SK-N-SH (cell line): ENCODE data around the gene SRGAP1. TPM values are rescaled to one million over a fixed set of nuclear protein-coding genes. Genes with fewer than 3 reads are reported as not detected.

Source experiments
- CTCF ChIA-PET: fragments of 300-600, 350-600 bp; formaldehyde crosslinking; extraction: SDS; loops from one replicate; lab custom pipeline; 2021; lab: Yijun Ruan, JAX
- POLR2A ChIA-PET: fragments of 350-600 bp; sonication (Branson Sonifier 250); formaldehyde crosslinking; extraction: SDS; loops from one replicate; lab custom pipeline; 2020; ENCODE audit warnings: antibody characterized with exemption, inconsistent platforms; lab: Yijun Ruan, JAX
- DNase-seq: peaks from one replicate; pipeline ENCODE4 v3.0.0; 2012
- H2AFZ ChIP-seq: fragments of 200-600 bp; sonication (generic); 2 replicates; pipeline ENCODE4 v1.8.1; 2016; ENCODE audit warnings: antibody characterized with exemption, mild to moderate bottlenecking, low read depth
- H3F3A ChIP-seq: fragments of 200-600 bp; sonication (generic); replicated peaks from 2 replicates; pipeline ENCODE3; 2016; ENCODE audit warnings: antibody characterized with exemption, mild to moderate bottlenecking; ENCODE audit not compliant: insufficient read depth
- H3K27ac ChIP-seq, 2 experiments: fragments of 200-500 bp in 1 of 2; fragments of 200-600 bp in 1 of 2; sonication (Bioruptor generic) in 1 of 2; sonication (generic), shearing (Covaris generic) in 1 of 2; 2 replicates each; pipeline versions ENCODE4 v1.5.1 to v1.6.1; 2014 to 2016; ENCODE audit warnings: low read depth in 2 of 2, inconsistent platforms in 1 of 2, low read length in 1 of 2, mild to moderate bottlenecking in 1 of 2, mixed read lengths in 1 of 2
- H3K27me3 ChIP-seq: fragments of 200-600 bp; sonication (generic), shearing (Covaris generic); 2 replicates; pipeline ENCODE4 v1.6.1; 2016; ENCODE audit warnings: mixed run types; ENCODE audit not compliant: insufficient read depth
- H3K36me3 ChIP-seq, 2 experiments: fragments of 200-500 bp in 1 of 2; fragments of 200-600 bp in 1 of 2; sonication (Bioruptor generic) in 1 of 2; sonication (generic) in 1 of 2; replicated peaks in 1 of 2; 2 replicates each; pipeline versions ENCODE3 to v1.5.1; 2014 to 2016; ENCODE audit warnings: low read length in 1 of 2, mild to moderate bottlenecking in 1 of 2; ENCODE audit not compliant: insufficient read depth in 2 of 2, control insufficient read depth in 1 of 2
- H3K4me1 ChIP-seq, 2 experiments: fragments of 200-500 bp in 1 of 2; fragments of 200-600 bp in 1 of 2; sonication (Bioruptor generic) in 1 of 2; sonication (generic), shearing (Covaris generic) in 1 of 2; 2 replicates each; pipeline versions ENCODE4 v1.5.1 to v1.6.1; 2014 to 2016; ENCODE audit warnings: low read depth in 1 of 2, low read length in 1 of 2, mixed run types in 1 of 2; ENCODE audit not compliant: insufficient read depth in 2 of 2, control insufficient read depth in 1 of 2
- H3K4me2 ChIP-seq: fragments of 200-600 bp; sonication (generic), shearing (Covaris generic); 2 replicates; pipeline ENCODE4 v1.6.1; 2017; ENCODE audit warnings: mixed run types
- H3K4me3 ChIP-seq, 2 experiments: fragments of 200-500 bp in 1 of 2; fragments of 200-600 bp in 1 of 2; sonication (Bioruptor generic) in 1 of 2; sonication (generic), shearing (Covaris generic) in 1 of 2; 2 replicates each; pipeline versions ENCODE4 v1.5.1 to v1.8.1; 2014 to 2016; ENCODE audit warnings: low read depth in 2 of 2, inconsistent platforms in 1 of 2, low read length in 1 of 2, mild to moderate bottlenecking in 1 of 2, mixed read lengths in 1 of 2, moderate library complexity in 1 of 2
- H3K79me2 ChIP-seq: fragments of 200-600 bp; sonication (generic); 2 replicates; pipeline ENCODE4 v1.8.1; 2017; ENCODE audit warnings: mild to moderate bottlenecking; ENCODE audit not compliant: insufficient read depth
- H3K9ac ChIP-seq: fragments of 200-600 bp; sonication (generic); 2 replicates; pipeline ENCODE4 v1.6.1; 2017; ENCODE audit warnings: mixed run types
- H3K9me2 ChIP-seq: fragments of 200-600 bp; sonication (generic); 2 replicates; pipeline ENCODE4 v1.6.1; 2017; ENCODE audit warnings: mixed run types
- H3K9me3 ChIP-seq: fragments of 200-600 bp; sonication (generic); 2 replicates; pipeline ENCODE4 v1.6.1; 2017; ENCODE audit warnings: mixed run types, mild to moderate bottlenecking, moderate library complexity
- H4K20me1 ChIP-seq: fragments of 200-600 bp; sonication (generic); 2 replicates; pipeline ENCODE4 v1.6.1; 2017; ENCODE audit warnings: mild to moderate bottlenecking, mixed run types; ENCODE audit not compliant: insufficient read depth
- CTCF ChIP-seq: fragments of 200-600 bp; sonication (generic); IDR thresholded peaks from 2 replicates; pipeline ENCODE4 v1.6.1; 2017; ENCODE audit warnings: antibody characterized with exemption, mild to moderate bottlenecking, moderate library complexity
- ELF1 ChIP-seq: IDR thresholded peaks from 2 replicates; pipeline ENCODE4 v1.4.0; 2012
- EZH2phosphoT487 ChIP-seq: fragments of 200-600 bp; sonication (generic); IDR thresholded peaks from 2 replicates; pipeline ENCODE4 v1.6.1; 2017; ENCODE audit warnings: low read depth, mixed run types, mild to moderate bottlenecking, antibody characterized with exemption, moderate library complexity, borderline replicate concordance
- FOXJ3 ChIP-seq: sonication (generic); formaldehyde crosslinking; IDR thresholded peaks from 2 replicates; pipeline ENCODE4 v1.5.1; 2020; ENCODE audit warnings: mild to moderate bottlenecking, missing genetic modification reagents
- IRF3 ChIP-seq: fragments of 150-350 bp; IDR thresholded peaks from 2 replicates; pipeline ENCODE4 v1.6.1; 2016; ENCODE audit warnings: mild to moderate bottlenecking, low read depth, low read length
- JUND ChIP-seq: IDR thresholded peaks from 2 replicates; pipeline ENCODE4 v1.4.0; 2012
- MEF2A ChIP-seq: IDR thresholded peaks from 2 replicates; pipeline ENCODE4 v1.4.0; 2012; ENCODE audit warnings: low read depth, borderline replicate concordance
- MXI1 ChIP-seq: IDR thresholded peaks from 2 replicates; pipeline ENCODE4 v1.6.1; 2012; ENCODE audit warnings: mild to moderate bottlenecking, low read depth, low read length, improper control_type of control experiment
- NRF1 ChIP-seq: IDR thresholded peaks from 2 replicates; pipeline ENCODE4 v1.6.1; 2012; ENCODE audit warnings: low read depth, mild to moderate bottlenecking, low read length
- POLR2AphosphoS5 ChIP-seq: IDR thresholded peaks from 2 replicates; pipeline ENCODE4 v1.6.1; 2012; ENCODE audit warnings: low read depth, low read length
- RAD21 ChIP-seq: IDR thresholded peaks from 2 replicates; pipeline ENCODE4 v1.6.1; 2012; ENCODE audit warnings: mild to moderate bottlenecking, low read length
- REST ChIP-seq: IDR thresholded peaks from 2 replicates; pipeline ENCODE4 v1.6.1; 2012; ENCODE audit warnings: mild to moderate bottlenecking, low read depth, low read length, moderate library complexity
- RXRA ChIP-seq: IDR thresholded peaks from 2 replicates; pipeline ENCODE4 v1.4.0; 2012; ENCODE audit warnings: low read depth, mild to moderate bottlenecking, borderline replicate concordance
- TAF1 ChIP-seq: IDR thresholded peaks from 2 replicates; pipeline ENCODE4 v1.6.1; 2012; ENCODE audit warnings: low read depth, mild to moderate bottlenecking, low read length, moderate library complexity, borderline replicate concordance
- TCF12 ChIP-seq: IDR thresholded peaks from 2 replicates; pipeline ENCODE4 v1.4.0; 2012
- TEAD4 ChIP-seq: IDR thresholded peaks from 2 replicates; pipeline ENCODE4 v1.4.0; 2012; ENCODE audit warnings: mild to moderate bottlenecking, borderline replicate concordance; ENCODE audit not compliant: insufficient read depth
- YY1 ChIP-seq: IDR thresholded peaks from 2 replicates; pipeline ENCODE4 v1.4.0; 2012; ENCODE audit warnings: low read depth, mild to moderate bottlenecking
- ZBTB33 ChIP-seq: IDR thresholded peaks from 2 replicates; pipeline ENCODE4 v1.4.0; 2012; ENCODE audit warnings: low read depth, borderline replicate concordance
- WGBS: methylation state at CpG from one replicate; pipeline ENCODE4 v1.1.6; 2017; ENCODE audit warnings: low lambda C conversion rate; 5-methylcytosine and 5-hydroxymethylcytosine counted together
- polyA plus RNA-seq, 3 experiments: library from polyadenylated mRNA; depleted of rRNA; stranded (reverse); fragments of >200 nt; gene quantifications; 2 replicates each; pipeline ENCODE4 v1.2.3, GENCODE V29; 2012

The SRGAP1 gene
- polyA plus RNA-seq, 1 of the 3 experiments (the other 2 are of a cell fraction) = 2.6 TPM

- no peak for DNase-seq
- no peak overlapping the region for H3K4me2 ChIP-seq
- H3K4me3 ChIP-seq = no peak overlapping the region
- no peak overlapping the region for H3K27ac ChIP-seq
- H3K9me3 ChIP-seq = no peaks in the 10 kb centered on the region
- H3K9me2 ChIP-seq = no peaks in the 10 kb centered on the region
- H3F3A ChIP-seq = peaks cover 7% of the 10 kb centered on the region
- no peak for TF ChIP-seq MXI1
- TF ChIP-seq, all 33 proteins: peak for 0
- H3K4me1 ChIP-seq = peaks cover 6 to 13% of the 10 kb centered on the region in 2 experiments; a peak in 3 of 4 replicates
- no peaks in the 10 kb centered on the region for H4K20me1 ChIP-seq
- H3K27me3 ChIP-seq = no peaks in the 10 kb centered on the region
- ChIA-PET CTCF (interaction anchor here (0.8 to 1.1 kb wide), 2 partner anchors 17 to 57 kb away, joined by 3 read pairs; partner anchors contain the start of gene SRGAP1), POLR2A (no interaction called here)
- no peak overlapping the region for H2AFZ ChIP-seq
- H3K79me2 ChIP-seq = peaks cover 45% of the 10 kb centered on the region; the same call in 1 of the 2 replicates
- no peak overlapping the region for H3K9ac ChIP-seq
- H3K36me3 ChIP-seq = no peaks in the 10 kb centered on the region
- 76% methylated on average over 2 of the region's 2 CpGs for WGBS
Observed at GRCh38 chr12:63900922-63901793, 56.7 kb downstream of the SRGAP1 start.

- CTCF ChIA-PET = no interaction called here
- no peak for TF ChIP-seq FOXJ3 (CRISPR knock-in tag)
- no peak for TF ChIP-seq YY1
- no peak for TF ChIP-seq ELF1
- no peak for TF ChIP-seq IRF3
- no peak for TF ChIP-seq EZH2phosphoT487
- no peak for TF ChIP-seq CTCF
- TF ChIP-seq RXRA = no peak
- no peak for TF ChIP-seq TAF1
- TF ChIP-seq JUND = no peak
- no peak for TF ChIP-seq NRF1
- TF ChIP-seq TEAD4 = no peak
- TF ChIP-seq POLR2AphosphoS5 = no peak
- TF ChIP-seq ZBTB33 = no peak
- no peak for TF ChIP-seq RAD21
- no peak for TF ChIP-seq REST
- TF ChIP-seq MEF2A = no peak
- TF ChIP-seq TCF12 = no peak
Observed at GRCh38 chr12:63904653-63905052, 60.2 kb downstream of the SRGAP1 start.

More at GRCh38 chr12:63904653-63905052, 60.2 kb downstream of the SRGAP1 start:
- 82% methylated on average over 4 of the region's 4 CpGs for WGBS
- H3K4me1 ChIP-seq = peaks cover 6 to 14% of the 10 kb centered on the region in 2 experiments; a peak in 3 of 4 replicates
- no peak overlapping the region for H3K9ac ChIP-seq
- H4K20me1 ChIP-seq = no peaks in the 10 kb centered on the region
- no peak overlapping the region for H3K4me2 ChIP-seq
- DNase-seq = no peak
- no peaks in the 10 kb centered on the region for H3K9me2 ChIP-seq
- POLR2A ChIA-PET = no interaction called here
- no peak overlapping the region for H3K27ac ChIP-seq
- no peaks in the 10 kb centered on the region for H3K9me3 ChIP-seq
- H3K27me3 ChIP-seq = no peaks in the 10 kb centered on the region
- H3K36me3 ChIP-seq = no peaks in the 10 kb centered on the region
- peaks cover 58% of the 10 kb centered on the region for H3K79me2 ChIP-seq
- no peak overlapping the region for H2AFZ ChIP-seq
- no peak overlapping the region for H3K4me3 ChIP-seq
- peaks cover 7% of the 10 kb centered on the region for H3F3A ChIP-seq
